Activated CD8-positive, alpha-beta memory T cell treated with anti-CD3 and anti-CD28 coated beads for 48 hours (primary cell): ENCODE results near the gene MYEF2.

Experiments
- DNase-seq, 3 experiments: peaks; one replicate each; pipeline ENCODE4 v3.0.0-alpha.2; 2020; ENCODE audit warnings: low read depth in 2 of 3, low spot score in 2 of 3

Gene MYEF2

GRCh38 chr15:48145923-48146322 lies 32.2 kb downstream of the MYEF2 start:
- DNase-seq = no peak

GRCh38 chr15:48144889-48145288 lies 33.2 kb downstream of the MYEF2 start:
- no peak for DNase-seq

- no peak for DNase-seq
These were observed 34.2 kb downstream of the MYEF2 start for GRCh38 chr15:48143856-48144255.

- no peak for DNase-seq
These were observed 45.2 kb downstream of the MYEF2 start for GRCh38 chr15:48132874-48133273.

- DNase-seq = no peak
These were observed 46.8 kb downstream of the MYEF2 start for GRCh38 chr15:48131324-48131723.

- DNase-seq = no peak
These were observed 51.3 kb downstream of the MYEF2 start for GRCh38 chr15:48126667-48127355.

- DNase-seq = no peak
These were observed 56.2 kb downstream of the MYEF2 start for GRCh38 chr15:48121849-48122248.

- no peak for DNase-seq
These were observed 57.4 kb downstream of the MYEF2 start, which contains the start of gene SLC24A5 for GRCh38 chr15:48120745-48121144. SLC24A5 (plus strand) TSS chr15:48120990; CDS start chr15:48121045, 55 bp downstream.

GRCh38 chr15:48119277-48119676 lies 58.8 kb downstream of the MYEF2 start:
- DNase-seq = no peak

- no peak for DNase-seq
These were observed 65.9 kb downstream of the MYEF2 start for GRCh38 chr15:48112242-48112641.

GRCh38 chr15:48109856-48110531 lies 68.1 kb downstream of the MYEF2 start:
- no peak for DNase-seq

- no peak for DNase-seq
These were observed 68.9 kb downstream of the MYEF2 start for GRCh38 chr15:48109212-48109611.

- DNase-seq = no peak
These were observed 72.2 kb downstream of the MYEF2 start for GRCh38 chr15:48105936-48106335.

GRCh38 chr15:48103647-48104046 lies 74.4 kb downstream of the MYEF2 start:
- no peak for DNase-seq

GRCh38 chr15:48102167-48102566 lies 75.9 kb downstream of the MYEF2 start:
- DNase-seq = no peak

- no peak for DNase-seq
These were observed 76.6 kb downstream of the MYEF2 start for GRCh38 chr15:48101376-48101961.

GRCh38 chr15:48097264-48097663 lies 80.8 kb downstream of the MYEF2 start:
- DNase-seq = no peak

GRCh38 chr15:48096813-48097212 lies 81.3 kb downstream of the MYEF2 start:
- no peak for DNase-seq

- no peak for DNase-seq
These were observed 81.7 kb downstream of the MYEF2 start for GRCh38 chr15:48096355-48096786.

- DNase-seq = no peak
These were observed 86.6 kb downstream of the MYEF2 start for GRCh38 chr15:48091522-48091921.

GRCh38 chr15:48090666-48091065 lies 87.4 kb downstream of the MYEF2 start:
- no peak for DNase-seq

GRCh38 chr15:48090115-48090514 lies 88.0 kb downstream of the MYEF2 start:
- no peak for DNase-seq
